PFSK-1 (cell line): ENCODE data around the gene SAMD4A.

Source experiments
- FOXP2 ChIP-seq: optimal IDR thresholded peaks from 2 replicates; pipeline ENCODE3; 2011; ENCODE audit warnings: borderline replicate concordance, control low read depth, inconsistent platforms; ENCODE audit not compliant: insufficient read depth; ENCODE audit errors: extremely low read length, extremely low read depth
- POLR2AphosphoS5 ChIP-seq: IDR thresholded peaks from 2 replicates; pipeline ENCODE4 v1.6.1; 2012; ENCODE audit warnings: low read depth, mild to moderate bottlenecking, control low read depth, low read length, moderate library complexity
- SIN3A ChIP-seq: IDR thresholded peaks from 2 replicates; pipeline ENCODE4 v1.6.1; 2012; ENCODE audit warnings: mild to moderate bottlenecking, low read length, moderate library complexity, borderline replicate concordance; ENCODE audit not compliant: insufficient read depth
- TAF1 ChIP-seq: IDR thresholded peaks from 2 replicates; pipeline ENCODE4 v1.6.1; 2012; ENCODE audit warnings: low read length, control low read depth, borderline replicate concordance; ENCODE audit not compliant: insufficient read depth
- TF ChIP-seq, protein P1 (sequence below), 2 experiments: IDR thresholded peaks; 2 replicates each; pipeline versions ENCODE4 v1.6.1 to v1.8.0; 2011 to 2012; ENCODE audit warnings: low read depth in 2 of 2, low read length in 2 of 2, control low read depth in 1 of 2, inconsistent platforms in 1 of 2, mild to moderate bottlenecking in 1 of 2, moderate library complexity in 1 of 2; ENCODE audit not compliant: insufficient read depth in 1 of 2

The SAMD4A gene

DNA sequence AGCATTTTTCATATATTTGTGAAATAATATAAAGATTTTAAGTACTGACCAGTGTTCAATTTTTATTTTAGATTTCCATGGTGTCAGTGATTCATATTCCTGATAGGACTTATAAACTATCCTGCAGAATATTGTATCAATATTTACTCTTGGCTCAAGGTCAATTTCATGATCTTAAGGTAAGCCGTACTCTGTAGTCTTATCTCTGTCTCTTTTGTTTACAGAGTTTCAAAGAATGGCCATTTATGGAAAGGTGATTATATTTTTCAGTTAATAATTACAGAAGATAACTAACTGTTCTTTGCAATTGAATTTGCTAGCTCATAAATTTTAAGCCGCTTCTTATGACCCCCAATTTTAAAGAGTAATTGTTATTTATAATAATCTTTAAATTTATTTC, 29.3 kb upstream of the SAMD4A start:
- TF ChIP-seq SIN3A = no peak
- TF ChIP-seq FOXP2 = no peak
- TF ChIP-seq POLR2AphosphoS5 = no peak
- TF ChIP-seq, protein P1, sequence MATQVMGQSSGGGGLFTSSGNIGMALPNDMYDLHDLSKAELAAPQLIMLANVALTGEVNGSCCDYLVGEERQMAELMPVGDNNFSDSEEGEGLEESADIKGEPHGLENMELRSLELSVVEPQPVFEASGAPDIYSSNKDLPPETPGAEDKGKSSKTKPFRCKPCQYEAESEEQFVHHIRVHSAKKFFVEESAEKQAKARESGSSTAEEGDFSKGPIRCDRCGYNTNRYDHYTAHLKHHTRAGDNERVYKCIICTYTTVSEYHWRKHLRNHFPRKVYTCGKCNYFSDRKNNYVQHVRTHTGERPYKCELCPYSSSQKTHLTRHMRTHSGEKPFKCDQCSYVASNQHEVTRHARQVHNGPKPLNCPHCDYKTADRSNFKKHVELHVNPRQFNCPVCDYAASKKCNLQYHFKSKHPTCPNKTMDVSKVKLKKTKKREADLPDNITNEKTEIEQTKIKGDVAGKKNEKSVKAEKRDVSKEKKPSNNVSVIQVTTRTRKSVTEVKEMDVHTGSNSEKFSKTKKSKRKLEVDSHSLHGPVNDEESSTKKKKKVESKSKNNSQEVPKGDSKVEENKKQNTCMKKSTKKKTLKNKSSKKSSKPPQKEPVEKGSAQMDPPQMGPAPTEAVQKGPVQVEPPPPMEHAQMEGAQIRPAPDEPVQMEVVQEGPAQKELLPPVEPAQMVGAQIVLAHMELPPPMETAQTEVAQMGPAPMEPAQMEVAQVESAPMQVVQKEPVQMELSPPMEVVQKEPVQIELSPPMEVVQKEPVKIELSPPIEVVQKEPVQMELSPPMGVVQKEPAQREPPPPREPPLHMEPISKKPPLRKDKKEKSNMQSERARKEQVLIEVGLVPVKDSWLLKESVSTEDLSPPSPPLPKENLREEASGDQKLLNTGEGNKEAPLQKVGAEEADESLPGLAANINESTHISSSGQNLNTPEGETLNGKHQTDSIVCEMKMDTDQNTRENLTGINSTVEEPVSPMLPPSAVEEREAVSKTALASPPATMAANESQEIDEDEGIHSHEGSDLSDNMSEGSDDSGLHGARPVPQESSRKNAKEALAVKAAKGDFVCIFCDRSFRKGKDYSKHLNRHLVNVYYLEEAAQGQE (IDR thresholded peaks at IDR 0.05; ENCODE audit: insufficient read depth in 1 of 2, low read depth in 2 of 2, low read length in 2 of 2) = no peak
- no peak for TF ChIP-seq TAF1

DNA sequence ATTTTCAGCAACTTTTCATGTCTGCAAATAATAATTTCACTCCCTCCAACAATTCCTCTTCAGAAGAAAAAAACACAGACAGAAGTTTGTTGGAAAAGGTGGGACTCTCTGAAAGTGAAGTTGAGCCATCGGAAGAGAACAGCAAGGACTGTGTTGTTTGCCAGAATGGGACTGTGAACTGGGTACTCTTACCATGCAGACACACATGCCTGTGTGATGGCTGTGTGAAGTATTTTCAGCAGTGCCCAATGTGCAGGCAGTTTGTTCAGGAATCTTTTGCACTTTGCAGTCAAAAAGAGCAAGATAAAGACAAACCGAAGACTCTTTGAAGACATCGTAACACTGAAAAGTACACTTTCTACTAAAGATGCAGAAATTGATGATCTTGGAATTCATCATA, 28.9 kb upstream of the SAMD4A start:
- no peak for TF ChIP-seq FOXP2
- no peak for TF ChIP-seq TAF1
- TF ChIP-seq POLR2AphosphoS5 = no peak
- no peak for TF ChIP-seq SIN3A
- TF ChIP-seq, protein P1 (IDR thresholded peaks at IDR 0.05; ENCODE audit: insufficient read depth in 1 of 2, low read depth in 2 of 2, low read length in 2 of 2) = no peak

DNA sequence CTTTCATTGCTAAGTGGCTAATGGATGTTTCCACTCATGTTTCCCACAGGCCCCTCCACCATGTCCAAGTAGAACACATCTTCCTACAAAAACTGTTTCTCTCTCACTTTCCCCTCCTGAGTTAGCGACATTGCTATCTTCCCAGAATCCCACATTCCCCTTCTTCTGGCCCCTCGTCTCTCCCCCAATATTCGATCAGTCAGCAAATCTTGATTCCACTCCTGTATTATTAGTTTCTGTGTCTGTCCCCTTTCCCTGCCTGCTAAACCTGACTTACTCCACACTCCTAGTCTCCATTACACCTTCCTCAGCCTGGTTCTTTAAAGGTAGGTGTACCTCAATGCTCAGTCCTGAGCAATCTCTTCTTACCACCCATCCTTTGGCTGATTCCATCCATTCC, 19.3 kb upstream of the SAMD4A start:
- TF ChIP-seq FOXP2 (no peak), TAF1 (no peak), POLR2AphosphoS5 (no peak), SIN3A (no peak)
- TF ChIP-seq, protein P1 (IDR thresholded peaks at IDR 0.05; ENCODE audit: insufficient read depth in 1 of 2, low read depth in 2 of 2, low read length in 2 of 2) = no peak

DNA sequence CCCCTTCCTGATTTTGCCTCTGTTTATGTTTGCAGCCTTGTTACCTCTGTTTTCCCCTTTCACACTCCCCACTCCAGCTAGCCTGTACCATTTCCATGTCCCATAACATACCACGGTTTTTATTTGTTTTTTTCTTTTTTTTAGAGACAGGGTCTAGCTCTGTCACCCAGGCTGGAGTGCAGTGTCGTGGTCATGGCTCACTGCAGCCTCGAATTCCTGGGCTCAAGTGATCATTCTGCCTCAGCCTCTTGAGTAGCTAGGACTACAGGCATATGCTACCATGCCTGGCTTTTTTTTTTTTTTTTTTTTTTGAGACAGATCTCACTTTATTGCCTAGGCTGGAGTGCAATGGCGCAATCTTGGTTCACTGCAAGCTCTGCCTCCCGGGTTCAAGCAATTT, 18.4 kb upstream of the SAMD4A start:
- TF ChIP-seq POLR2AphosphoS5 = no peak
- no peak for TF ChIP-seq FOXP2
- no peak for TF ChIP-seq SIN3A
- TF ChIP-seq, protein P1 (IDR thresholded peaks at IDR 0.05; ENCODE audit: insufficient read depth in 1 of 2, low read depth in 2 of 2, low read length in 2 of 2) = no peak
- TF ChIP-seq TAF1 = no peak

DNA sequence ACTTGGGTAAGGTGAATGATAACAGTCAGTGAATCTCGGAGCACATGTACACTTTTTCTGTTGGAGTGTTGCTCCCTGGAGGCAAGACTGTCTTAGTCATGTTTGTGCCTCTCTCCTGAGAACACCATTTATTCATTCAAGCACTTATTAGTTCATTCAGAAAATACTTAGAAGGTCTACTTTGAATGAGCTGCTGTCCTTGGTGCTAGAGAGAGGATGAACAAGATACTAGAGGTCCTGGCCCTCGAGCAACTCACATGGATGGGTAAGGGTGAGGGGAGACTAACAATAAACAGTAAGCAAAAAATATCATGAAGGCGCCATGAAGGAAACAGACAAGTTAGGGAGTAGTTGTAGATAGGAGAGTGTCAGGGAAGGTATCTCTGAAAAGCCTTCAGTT, 17.1 kb upstream of the SAMD4A start:
- TF ChIP-seq, protein P1 (IDR thresholded peaks at IDR 0.05; ENCODE audit: insufficient read depth in 1 of 2, low read depth in 2 of 2, low read length in 2 of 2) = peak; percentile 81 to 94
- TF ChIP-seq SIN3A = no peak
